ENCODE results near the gene PARD3B.

PARD3B gene

DNA sequence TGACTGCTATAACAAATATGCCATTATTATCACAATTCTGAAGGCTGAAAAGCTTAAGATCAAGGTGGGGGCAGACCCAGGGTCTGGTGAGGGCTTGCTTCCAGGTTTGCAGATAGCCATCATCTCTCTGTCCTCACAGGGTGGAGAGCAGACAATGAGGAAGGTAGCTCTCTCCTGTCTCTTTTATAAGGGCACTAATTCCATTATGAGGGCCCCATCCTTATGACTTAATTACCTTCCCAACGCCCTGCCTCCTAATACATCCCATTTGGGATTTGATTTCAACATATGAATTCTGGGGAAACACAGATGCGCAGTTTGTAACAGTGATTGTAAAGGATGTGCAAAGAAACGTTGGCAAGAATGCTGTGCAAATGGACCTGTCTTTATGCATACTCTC is 44.8 kb downstream of the PARD3B start:
- no peak for DNase-seq

- DNase-seq, result no peak
Measured at GRCh38 chr2:204591225-204591624, 46.0 kb downstream of the PARD3B start.

DNA sequence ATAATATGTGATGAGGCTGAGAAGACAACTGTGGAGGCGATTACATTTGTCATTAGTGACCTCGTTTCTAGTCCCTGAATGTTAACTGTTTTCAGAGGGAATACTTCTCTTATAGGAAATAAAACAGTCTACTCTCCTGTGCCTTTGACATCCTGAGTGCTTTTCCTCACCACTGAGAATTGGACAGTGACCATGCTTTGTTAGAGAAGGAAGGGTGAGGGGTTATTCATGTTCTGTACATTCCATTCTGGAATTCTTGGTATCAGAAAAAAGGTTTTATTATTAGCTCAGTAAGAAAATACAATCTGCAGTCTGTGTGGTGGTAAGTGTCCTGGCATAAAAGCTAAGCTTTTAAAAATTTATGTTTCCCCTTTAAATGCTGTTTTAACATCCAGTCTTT is 58.8 kb downstream of the PARD3B start:
- DNase-seq, result no peak

GRCh38 chr2:204608237-204608939 is 63.1 kb downstream of the PARD3B start:
- DNase-seq, result no peak

GRCh38 chr2:204611017-204611631 is 65.8 kb downstream of the PARD3B start:
- no peak for DNase-seq

GRCh38 chr2:204611764-204612163 is 66.5 kb downstream of the PARD3B start:
- DNase-seq, result no peak

GRCh38 chr2:204613635-204614034 is 68.4 kb downstream of the PARD3B start:
- no peak for DNase-seq

GRCh38 chr2:204615456-204615855 is 70.2 kb downstream of the PARD3B start:
- no peak for DNase-seq

DNA sequence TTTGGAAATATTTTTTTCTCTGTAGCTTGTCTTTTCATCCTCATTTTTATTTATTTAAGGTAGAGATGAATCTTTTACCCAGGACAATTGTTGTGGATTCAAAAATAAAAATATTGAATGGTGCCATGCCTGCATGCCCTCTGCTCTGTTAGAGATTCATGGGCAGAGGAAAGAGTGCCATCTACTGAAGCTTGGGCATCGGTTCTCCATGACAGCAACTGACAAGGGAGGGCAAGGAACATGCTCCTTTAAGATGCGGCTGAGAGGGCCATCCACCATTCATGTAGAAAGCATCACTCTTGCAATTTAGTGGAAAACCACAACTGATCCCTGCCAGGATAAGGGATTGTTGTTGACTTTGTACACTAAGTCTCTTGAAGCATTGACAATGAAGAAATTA is 79.9 kb downstream of the PARD3B start:
- DNase-seq, result no peak

GRCh38 chr2:204628926-204629712 is 83.8 kb downstream of the PARD3B start:
- no peak for DNase-seq

- no peak for DNase-seq
Measured at GRCh38 chr2:204632410-204632809, 87.1 kb downstream of the PARD3B start.

GRCh38 chr2:204634564-204634963 is 89.3 kb downstream of the PARD3B start:
- DNase-seq, result no peak

DNA sequence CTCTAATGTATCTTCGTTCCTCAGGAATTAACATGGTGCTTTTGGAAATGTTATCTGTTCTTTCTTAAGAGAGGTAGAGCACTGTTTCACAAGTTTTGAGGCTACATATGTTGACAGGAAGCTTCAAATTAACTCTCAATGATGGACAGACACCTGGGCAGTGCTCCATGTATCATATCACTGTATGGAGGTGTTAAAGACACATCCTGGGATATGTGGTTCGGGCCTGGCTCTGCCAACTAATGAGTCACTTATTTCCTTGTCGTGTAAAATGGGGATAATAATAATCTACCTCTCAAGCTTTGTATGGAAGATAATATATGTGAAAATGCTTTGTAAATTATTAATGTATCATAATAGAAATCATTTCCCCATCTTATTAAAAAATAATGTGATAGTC is 90.2 kb downstream of the PARD3B start:
- no peak for DNase-seq

DNA sequence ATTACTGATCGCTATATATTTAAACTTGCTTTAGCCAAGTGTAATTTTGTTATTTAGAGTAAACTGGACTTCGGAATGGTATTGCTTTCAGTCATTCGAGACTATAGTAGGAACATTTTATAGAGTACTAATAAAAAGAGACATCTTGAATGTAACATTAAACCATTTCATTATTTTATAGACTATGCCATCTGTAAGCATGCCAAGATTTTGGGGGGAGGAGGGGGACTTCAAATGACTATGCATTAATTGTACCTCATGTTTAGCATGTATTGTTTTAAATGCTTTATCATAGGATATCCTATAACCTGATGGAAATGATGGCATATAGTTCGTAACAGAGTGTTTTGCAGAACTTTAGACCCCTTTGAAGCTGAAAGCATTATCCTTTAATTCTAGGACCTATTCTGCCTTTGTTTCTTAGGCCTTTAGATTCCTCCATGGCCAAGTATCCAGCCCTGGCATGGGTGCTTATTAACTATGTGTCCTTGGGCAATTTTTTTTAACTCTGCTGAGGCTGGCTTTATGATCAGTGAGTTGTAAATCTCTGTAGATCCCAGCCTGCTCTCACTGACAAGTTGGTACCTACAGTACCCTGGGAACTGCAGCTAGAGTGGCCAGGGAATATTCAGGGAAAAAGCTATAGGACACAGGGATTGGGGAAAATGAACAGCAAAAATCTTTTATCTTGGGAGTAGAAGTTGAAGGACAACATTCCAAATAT is 93.4 kb downstream of the PARD3B start:
- no peak for DNase-seq

GRCh38 chr2:204643326-204643725 is 98.1 kb downstream of the PARD3B start:
- no peak for DNase-seq

GRCh38 chr2:204645018-204645773 is 99.9 kb downstream of the PARD3B start:
- no peak for DNase-seq

DNA sequence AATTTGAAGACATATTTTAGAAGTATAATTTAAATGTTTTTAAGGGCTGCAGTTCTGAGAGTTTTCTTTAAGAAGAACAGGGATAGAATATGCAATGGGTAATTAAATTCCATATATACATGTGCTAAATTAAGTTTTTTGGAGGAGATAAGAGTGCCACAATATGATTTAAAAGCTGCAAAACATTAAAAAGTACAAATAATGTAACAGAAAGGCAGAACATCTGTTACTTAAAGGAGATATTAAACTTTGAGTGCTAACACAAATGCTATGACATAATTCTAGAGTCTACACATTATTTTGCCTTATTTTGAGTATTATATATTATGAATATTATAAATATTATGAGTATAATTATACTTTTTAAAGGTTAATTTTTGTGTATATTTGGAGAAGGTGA is 102.4 kb downstream of the PARD3B start:
- DNase-seq, result no peak

DNA sequence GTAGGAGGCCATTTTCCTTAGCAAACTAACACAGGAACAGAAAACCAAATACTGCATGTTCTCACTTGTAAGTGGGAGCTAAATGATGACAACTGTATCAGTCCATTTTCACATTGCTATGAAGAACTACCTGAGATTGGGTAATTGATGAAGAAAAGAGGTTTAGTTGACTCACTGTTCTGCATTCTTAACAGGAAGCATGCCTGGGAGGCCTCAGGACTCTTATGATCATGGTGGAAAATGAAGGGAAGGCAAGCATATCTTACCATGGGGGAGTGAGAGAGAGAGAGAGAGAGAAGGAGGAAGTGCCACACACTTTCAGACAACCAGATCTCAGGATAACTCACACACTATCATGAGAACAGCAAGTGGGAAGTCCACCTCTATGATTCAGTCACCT is 105.3 kb downstream of the PARD3B start:
- no peak for DNase-seq

GRCh38 chr2:204652063-204652462 is 106.8 kb downstream of the PARD3B start:
- DNase-seq, result no peak

DNA sequence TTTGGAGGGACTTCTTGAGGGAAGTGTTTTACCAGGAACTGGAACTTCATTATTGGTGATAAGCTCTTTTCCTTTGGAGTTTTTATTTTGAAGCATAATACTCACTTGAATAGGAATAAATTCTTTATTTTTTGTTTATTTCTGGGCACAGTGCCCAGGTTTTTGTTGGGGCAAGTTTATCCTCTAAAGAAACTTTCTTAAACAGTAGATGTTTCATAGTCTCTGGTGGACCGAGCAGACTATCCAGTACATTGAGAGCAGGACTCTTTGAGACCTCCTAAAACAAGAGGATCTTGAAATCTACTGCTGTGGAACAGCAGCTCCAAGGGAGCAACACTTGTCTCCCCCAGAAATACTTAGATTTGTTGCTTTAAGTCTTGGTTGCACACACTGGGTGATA is 109.4 kb downstream of the PARD3B start:
- no peak for DNase-seq

- DNase-seq, result no peak
Measured at GRCh38 chr2:204655101-204655500, 109.8 kb downstream of the PARD3B start.

GRCh38 chr2:204655626-204656025 is 110.4 kb downstream of the PARD3B start:
- no peak for DNase-seq

DNA sequence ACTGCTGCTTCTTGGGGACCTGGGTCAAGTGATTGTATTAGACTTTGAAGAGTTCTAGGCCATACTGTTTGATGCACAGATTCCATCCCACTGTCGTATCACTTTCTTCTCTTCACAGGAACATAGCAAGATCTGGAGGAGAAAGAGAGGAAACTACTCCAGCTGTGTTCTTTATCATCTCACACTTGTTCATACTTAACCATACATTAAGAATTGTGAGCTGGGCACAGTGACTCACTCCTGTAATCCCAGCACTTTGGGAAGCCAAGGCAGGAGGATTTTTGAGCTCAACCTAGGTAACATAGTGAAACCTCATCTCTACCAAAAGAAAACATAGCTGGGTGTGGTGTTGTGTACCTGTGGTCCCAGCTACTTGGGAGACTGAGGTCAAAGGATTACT is 111.7 kb downstream of the PARD3B start:
- no peak for DNase-seq
